GM04503 (cell line): ENCODE results near the gene DDC.

Experiments used
- DNase-seq: peaks from one replicate; pipeline ENCODE4 v3.0.0-alpha.2; 2012; ENCODE audit warnings: low read depth

Gene DDC

GRCh38 chr7:50455658-50456057 lies 109.5 kb downstream of the DDC start:
- no peak for DNase-seq

- DNase-seq = no peak
Measured at GRCh38 chr7:50454968-50455367, 110.2 kb downstream of the DDC start.

- no peak for DNase-seq
Measured at GRCh38 chr7:50450590-50451032, 114.6 kb downstream of the DDC start.

- no peak for DNase-seq
Measured at GRCh38 chr7:50449881-50450589, 115.2 kb downstream of the DDC start, which contains the start of gene FIGNL1. Gene FIGNL1 (minus strand): TSS chr7:50450350. CDS start chr7:50447287, 3,063 bp downstream.

GRCh38 chr7:50449501-50449880 lies 115.7 kb downstream of the DDC start:
- no peak for DNase-seq

GRCh38 chr7:50448823-50449222 lies 116.4 kb downstream of the DDC start:
- no peak for DNase-seq

GRCh38 chr7:50446542-50446960 lies 118.7 kb downstream of the DDC start:
- peak; percentile 33 for DNase-seq

- DNase-seq = no peak
Measured at GRCh38 chr7:50436133-50436806, 128.9 kb downstream of the DDC start.

GRCh38 chr7:50431722-50432305 lies 133.4 kb downstream of the DDC start:
- no peak for DNase-seq

GRCh38 chr7:50431316-50431715 lies 133.9 kb downstream of the DDC start:
- no peak for DNase-seq

GRCh38 chr7:50428911-50429310 lies 136.3 kb downstream of the DDC start:
- no peak for DNase-seq

- DNase-seq = no peak
Measured at GRCh38 chr7:50427518-50427917, 137.7 kb downstream of the DDC start.

- no peak for DNase-seq
Measured at GRCh38 chr7:50426280-50427045, 138.7 kb downstream of the DDC start.

GRCh38 chr7:50425318-50425717 lies 139.9 kb downstream of the DDC start:
- DNase-seq = no peak

- DNase-seq = no peak
Measured at GRCh38 chr7:50423860-50424259, 141.3 kb downstream of the DDC start.

GRCh38 chr7:50422858-50423257 lies 142.3 kb downstream of the DDC start:
- DNase-seq = no peak

- no peak for DNase-seq
Measured at GRCh38 chr7:50421043-50421442, 144.2 kb downstream of the DDC start.

- no peak for DNase-seq
Measured at GRCh38 chr7:50418526-50419290, 146.5 kb downstream of the DDC start.

GRCh38 chr7:50418086-50418515 lies 147.1 kb downstream of the DDC start:
- peak; percentile 17 for DNase-seq

- DNase-seq = no peak
Measured at GRCh38 chr7:50416527-50417182, 148.6 kb downstream of the DDC start.

- no peak for DNase-seq
Measured at GRCh38 chr7:50415844-50416364, 149.3 kb downstream of the DDC start.
